ENCODE results near the gene CDCA3. TPM values are rescaled to one million over a fixed set of nuclear protein-coding genes. Genes with fewer than 3 reads are reported as not detected.

CDCA3 gene
- total RNA-seq, 4 donors from 2014 or later: 0.73 to 1.3 (median 0.90) TPM

DNA sequence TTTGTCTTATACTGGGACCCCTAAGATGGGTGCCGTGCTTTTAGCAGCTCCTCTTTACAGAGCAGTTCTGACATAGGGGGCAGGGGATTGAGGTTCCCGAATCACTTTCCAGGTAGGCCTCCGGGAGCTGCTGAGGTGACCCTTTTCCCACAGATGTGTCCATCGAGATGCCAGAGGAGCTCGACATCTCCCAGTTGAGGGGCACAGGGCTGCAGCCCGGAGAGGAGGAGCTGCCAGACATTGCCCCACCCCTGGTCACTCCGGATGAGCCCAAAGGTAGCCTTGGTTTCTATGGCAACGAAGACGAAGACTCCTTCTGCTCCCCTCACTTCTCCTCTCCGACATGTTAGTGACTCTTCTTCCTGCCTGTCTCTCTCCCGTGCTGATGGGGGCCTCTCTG, 11.9 kb upstream of the CDCA3 start:
- Histone ChIP-seq H3K36me3 (peaks cover 56 to 65% of the 10 kb centered on the region in 2 donors), H3K4me3 (replicated peaks in 1 of 3) (no peak overlapping the region), H3K27me3 (no peaks in the 10 kb centered on the region), H3K9me3 (no peaks in the 10 kb centered on the region), H3K4me1 (peaks cover 4 to 5% of the 10 kb centered on the region in 2 donors), H3K27ac (no peak overlapping the region)
- DNase-seq: no peak
- intact Hi-C loops (cut with DNase I): no loop called here
- no peak for TF ChIP-seq POLR2A (IDR thresholded peaks at IDR 0.05)
- TF ChIP-seq, protein P1, sequence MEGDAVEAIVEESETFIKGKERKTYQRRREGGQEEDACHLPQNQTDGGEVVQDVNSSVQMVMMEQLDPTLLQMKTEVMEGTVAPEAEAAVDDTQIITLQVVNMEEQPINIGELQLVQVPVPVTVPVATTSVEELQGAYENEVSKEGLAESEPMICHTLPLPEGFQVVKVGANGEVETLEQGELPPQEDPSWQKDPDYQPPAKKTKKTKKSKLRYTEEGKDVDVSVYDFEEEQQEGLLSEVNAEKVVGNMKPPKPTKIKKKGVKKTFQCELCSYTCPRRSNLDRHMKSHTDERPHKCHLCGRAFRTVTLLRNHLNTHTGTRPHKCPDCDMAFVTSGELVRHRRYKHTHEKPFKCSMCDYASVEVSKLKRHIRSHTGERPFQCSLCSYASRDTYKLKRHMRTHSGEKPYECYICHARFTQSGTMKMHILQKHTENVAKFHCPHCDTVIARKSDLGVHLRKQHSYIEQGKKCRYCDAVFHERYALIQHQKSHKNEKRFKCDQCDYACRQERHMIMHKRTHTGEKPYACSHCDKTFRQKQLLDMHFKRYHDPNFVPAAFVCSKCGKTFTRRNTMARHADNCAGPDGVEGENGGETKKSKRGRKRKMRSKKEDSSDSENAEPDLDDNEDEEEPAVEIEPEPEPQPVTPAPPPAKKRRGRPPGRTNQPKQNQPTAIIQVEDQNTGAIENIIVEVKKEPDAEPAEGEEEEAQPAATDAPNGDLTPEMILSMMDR (IDR thresholded peaks at IDR 0.05): no peak
- WGBS, 2 donors: 93 to 95% methylated on average over 11 of the region's 11 CpGs

DNA sequence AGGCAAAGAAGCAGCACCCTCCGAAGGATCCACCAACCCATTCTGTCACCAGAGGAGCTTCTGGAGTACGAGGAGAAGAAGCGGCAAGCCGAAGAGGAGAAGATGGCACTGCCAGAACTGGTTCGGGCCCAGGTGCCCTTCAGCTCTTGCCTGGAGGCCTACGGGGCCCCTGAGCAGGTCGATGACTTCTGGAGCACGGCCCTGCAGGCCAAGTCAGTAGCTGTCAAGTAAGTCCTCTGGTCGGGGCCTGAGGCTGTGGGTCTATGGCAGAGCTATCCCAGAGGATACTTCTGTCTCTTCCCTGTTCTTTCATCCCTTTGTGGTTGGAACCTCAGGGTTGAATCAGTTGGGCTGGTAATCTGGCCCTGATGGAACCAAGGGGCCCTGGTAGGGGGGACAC, 10.3 kb upstream of the CDCA3 start:
- 97% methylated on average over 8 of the region's 9 CpGs for WGBS, 2 donors
- TF ChIP-seq, protein P1 (IDR thresholded peaks at IDR 0.05): no peak
- no peak for TF ChIP-seq POLR2A (IDR thresholded peaks at IDR 0.05)
- Histone ChIP-seq H3K27me3 (no peaks in the 10 kb centered on the region), H3K36me3 (peaks cover 67 to 81% of the 10 kb centered on the region in 2 donors), H3K9me3 (no peaks in the 10 kb centered on the region), H3K4me3 (replicated peaks in 1 of 3) (no peak overlapping the region), H3K4me1 (no peaks in the 10 kb centered on the region), H3K27ac (no peak overlapping the region)
- intact Hi-C loops (cut with DNase I): no loop called here
- DNase-seq: no peak

DNA sequence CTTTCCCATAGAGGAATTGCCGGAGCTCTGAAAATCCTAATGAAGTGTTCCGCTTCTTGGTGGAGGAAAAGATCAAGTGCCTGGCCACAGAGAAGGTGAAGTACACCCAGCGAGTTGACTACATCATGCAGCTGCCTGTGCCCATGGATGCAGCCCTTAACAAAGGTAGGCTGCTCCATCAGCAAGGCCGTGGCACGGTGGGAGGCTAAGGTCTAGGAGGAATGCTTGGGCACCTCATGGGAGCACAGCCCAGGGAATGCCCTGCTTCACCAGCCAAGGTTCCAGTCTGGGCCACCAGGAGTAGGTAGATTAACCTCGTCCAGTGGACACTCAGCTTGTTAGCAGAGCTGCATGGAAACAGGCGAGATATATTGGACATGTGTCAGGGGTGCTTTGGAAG, 9.9 kb upstream of the CDCA3 start:
- 92 to 97% methylated on average over 5 to 7 of the region's 7 CpGs for WGBS, 2 donors
- Histone ChIP-seq H3K27ac (no peak overlapping the region), H3K27me3 (no peaks in the 10 kb centered on the region), H3K9me3 (no peaks in the 10 kb centered on the region), H3K4me1 (no peaks in the 10 kb centered on the region), H3K36me3 (peaks cover 70 to 86% of the 10 kb centered on the region in 2 donors), H3K4me3 (replicated peaks in 1 of 3) (no peak overlapping the region)
- DNase-seq: no peak
- intact Hi-C loops (cut with DNase I): no loop called here
- no peak for TF ChIP-seq POLR2A (IDR thresholded peaks at IDR 0.05)
- TF ChIP-seq, protein P1 (IDR thresholded peaks at IDR 0.05): no peak

DNA sequence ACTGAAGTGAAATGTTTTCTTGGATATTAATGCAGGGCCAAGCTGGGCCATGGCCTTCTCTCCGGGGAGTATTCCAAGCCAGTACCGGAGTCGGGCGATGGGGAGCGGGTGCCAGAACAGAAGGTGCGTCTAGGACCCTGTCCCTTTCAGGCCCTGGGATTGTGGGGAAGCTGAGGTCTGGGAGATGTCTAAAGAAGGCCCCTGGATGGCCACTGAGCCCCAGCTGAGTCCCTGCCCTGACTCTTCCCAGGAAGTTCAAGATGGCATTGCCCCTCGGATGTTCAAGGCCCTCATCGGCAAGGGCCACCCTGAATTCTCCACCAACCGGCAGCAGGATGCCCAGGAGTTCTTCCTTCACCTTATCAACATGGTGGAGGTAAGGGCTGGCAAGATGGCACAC, 9.0 kb upstream of the CDCA3 start:
- Histone ChIP-seq H3K27ac (no peak overlapping the region), H3K4me3 (replicated peaks in 1 of 3) (no peak overlapping the region), H3K9me3 (no peaks in the 10 kb centered on the region), H3K4me1 (no peaks in the 10 kb centered on the region), H3K27me3 (no peaks in the 10 kb centered on the region), H3K36me3 (peaks cover 72 to 90% of the 10 kb centered on the region in 2 donors)
- WGBS, 2 donors: 93 to 97% methylated on average over 9 of the region's 9 CpGs
- DNase-seq: no peak
- intact Hi-C loops (cut with DNase I): no loop called here
- no peak for TF ChIP-seq POLR2A (IDR thresholded peaks at IDR 0.05)
- TF ChIP-seq, protein P1 (IDR thresholded peaks at IDR 0.05): no peak

DNA sequence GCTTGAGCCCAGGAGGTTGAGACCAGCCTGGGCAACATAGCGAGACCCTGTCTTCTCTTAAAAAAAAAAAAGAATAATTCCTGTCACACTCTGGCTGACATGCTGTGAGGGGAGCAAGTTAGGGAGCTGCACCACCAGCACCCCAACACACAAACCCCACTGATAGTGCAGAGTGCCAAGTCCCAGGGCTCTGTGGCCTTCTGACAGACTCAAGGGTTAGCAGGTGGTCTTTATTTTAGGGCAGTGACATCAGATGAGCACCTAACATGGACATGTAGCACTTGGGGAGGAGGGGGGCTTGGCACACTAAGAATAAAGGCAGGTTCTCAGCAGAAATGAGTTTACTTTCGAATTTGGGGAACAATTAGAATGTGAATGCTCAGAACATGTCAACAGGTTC, 7.7 kb upstream of the CDCA3 start:
- intact Hi-C loops (cut with DNase I): no loop called here
- H3K9me3 ChIP-seq: no peaks in the 10 kb centered on the region
- H3K27ac ChIP-seq: no peak overlapping the region
- no peak overlapping the region for H3K4me3 ChIP-seq (replicated peaks in 1 of 3)
- peaks cover 63 to 80% of the 10 kb centered on the region in 2 donors for H3K36me3 ChIP-seq
- no peaks in the 10 kb centered on the region for H3K27me3 ChIP-seq
- H3K4me1 ChIP-seq: no peaks in the 10 kb centered on the region
- no peak for DNase-seq
- TF ChIP-seq POLR2A (IDR thresholded peaks at IDR 0.05): no peak
- TF ChIP-seq, protein P1 (IDR thresholded peaks at IDR 0.05): no peak
- WGBS, 2 donors: 100% methylated on average over 2 of the region's 2 CpGs

Measured in thyroid gland (tissue), 4 donors.